Epithelial cell of proximal tubule (primary cell): ENCODE data around the gene GNLY. TPM values are rescaled to one million over a fixed set of nuclear protein-coding genes. Genes with fewer than 3 reads are reported as not detected.
"Not testable (repeated sequence)": the region's sequence is repeated elsewhere in the genome, so short reads cannot be mapped to it uniquely, and the experiment has no call there.

Source experiments
- DNase-seq: peaks from one replicate; pipeline ENCODE4 v3.0.0-alpha.2; 2011; ENCODE audit warnings: low read depth
- H3K4me3 ChIP-seq: 2 replicates; pipeline ENCODE4 v1.5.1; 2011; ENCODE audit warnings: low read depth, mild to moderate bottlenecking, low read length
- CTCF ChIP-seq: conservative IDR thresholded peaks from 2 replicates; pipeline ENCODE4 v1.5.1; 2012; ENCODE audit warnings: low read depth, mild to moderate bottlenecking, low read length
- total RNA-seq: library from RNA; depleted of rRNA; stranded (reverse); fragments of >200 nt; gene quantifications from 2 replicates; pipeline ENCODE4 v1.2.3, GENCODE V29; 2015

The GNLY gene
- total RNA-seq, 1 donor from 2014 or later: not detected

- DNase-seq: no peak
Measured at GRCh38 chr2:85669549-85669948, 24.6 kb upstream of the GNLY start.

GRCh38 chr2:85670416-85670815 lies 23.7 kb upstream of the GNLY start:
- DNase-seq, H3K4me3 ChIP-seq: not testable (repeated sequence)

More at GRCh38 chr2:85669549-85669948, 24.6 kb upstream of the GNLY start:
- no peak for TF ChIP-seq CTCF
- no peak overlapping the region for H3K4me3 ChIP-seq

GRCh38 chr2:85672456-85672855 lies 21.7 kb upstream of the GNLY start:
- TF ChIP-seq CTCF: no peak
- no peak for DNase-seq
- no peak overlapping the region for H3K4me3 ChIP-seq

- TF ChIP-seq CTCF: no peak
- no peak for DNase-seq
- no peak overlapping the region for H3K4me3 ChIP-seq
Measured at GRCh38 chr2:85673716-85674375, 20.3 kb upstream of the GNLY start.

- no peak for TF ChIP-seq CTCF
- no peak overlapping the region for H3K4me3 ChIP-seq
- DNase-seq: no peak
Measured at GRCh38 chr2:85674417-85674816, 19.7 kb upstream of the GNLY start.

- H3K4me3 ChIP-seq: no peak overlapping the region
- no peak for TF ChIP-seq CTCF
- no peak for DNase-seq
Measured at GRCh38 chr2:85675427-85675826, 18.7 kb upstream of the GNLY start.

- no peak for TF ChIP-seq CTCF
- DNase-seq: no peak
- no peak overlapping the region for H3K4me3 ChIP-seq
Measured at GRCh38 chr2:85675866-85676548, 18.2 kb upstream of the GNLY start.
